HG03565 (cell line): ENCODE measurements around the gene SMOC1.

ENCODE experiments used
- ATAC-seq: cut with Tn5 transposase; IDR thresholded peaks from one replicate; pipeline ENCODE4 v1.9.1; 2021; ENCODE audit warnings: mild to moderate bottlenecking, moderate library complexity; ENCODE audit not compliant: unreplicated experiment

The SMOC1 gene

GRCh38 chr14:70004791-70005190 lies 125.6 kb downstream of the SMOC1 start:
- no peak for ATAC-seq

- ATAC-seq = no peak
Measured at GRCh38 chr14:70005281-70005805, 126.1 kb downstream of the SMOC1 start.

GRCh38 chr14:70006699-70007098 lies 127.5 kb downstream of the SMOC1 start:
- ATAC-seq = no peak

- no peak for ATAC-seq
Measured at GRCh38 chr14:70008284-70009262, 129.4 kb downstream of the SMOC1 start.

- no peak for ATAC-seq
Measured at GRCh38 chr14:70009961-70010360, 130.7 kb downstream of the SMOC1 start.

GRCh38 chr14:70011098-70011497 lies 131.9 kb downstream of the SMOC1 start:
- no peak for ATAC-seq

- no peak for ATAC-seq
Measured at GRCh38 chr14:70011708-70012107, 132.5 kb downstream of the SMOC1 start.

- no peak for ATAC-seq
Measured at GRCh38 chr14:70013271-70013873, 134.2 kb downstream of the SMOC1 start.

GRCh38 chr14:70014406-70015095 lies 135.3 kb downstream of the SMOC1 start:
- no peak for ATAC-seq

- ATAC-seq = no peak
Measured at GRCh38 chr14:70018230-70018629, 139.0 kb downstream of the SMOC1 start.

- no peak for ATAC-seq
Measured at GRCh38 chr14:70018713-70019211, 139.5 kb downstream of the SMOC1 start.

- ATAC-seq = no peak
Measured at GRCh38 chr14:70019695-70020094, 140.5 kb downstream of the SMOC1 start.

- no peak for ATAC-seq
Measured at GRCh38 chr14:70020352-70021170, 141.3 kb downstream of the SMOC1 start.

- no peak for ATAC-seq
Measured at GRCh38 chr14:70021548-70022220, 142.5 kb downstream of the SMOC1 start.

GRCh38 chr14:70022771-70023445 lies 143.7 kb downstream of the SMOC1 start:
- no peak for ATAC-seq

GRCh38 chr14:70023871-70024270 lies 144.7 kb downstream of the SMOC1 start:
- no peak for ATAC-seq

GRCh38 chr14:70027785-70028428 lies 148.7 kb downstream of the SMOC1 start:
- no peak for ATAC-seq

- ATAC-seq = no peak
Measured at GRCh38 chr14:70029296-70030132, 150.3 kb downstream of the SMOC1 start.
